MM.1S (cell line): ENCODE results near the gene ADRA2C.

Experiments used
- DNase-seq: peaks from one replicate; pipeline ENCODE4 v3.0.0-alpha.2; 2015
- H2AFZ ChIP-seq: fragments of 300-600 bp; sonication (generic); 2 replicates; pipeline ENCODE4 v1.6.0; 2016; ENCODE audit warnings: antibody characterized with exemption, low read length
- H3F3A ChIP-seq: fragments of 300-600 bp; sonication (generic); 2 replicates; pipeline ENCODE4 v1.6.1; 2016; ENCODE audit warnings: mild to moderate bottlenecking, antibody characterized with exemption, low read length, moderate library complexity, mixed read lengths; ENCODE audit not compliant: insufficient read depth
- H3K27ac ChIP-seq: fragments of 300-600 bp; sonication (generic); 2 replicates; pipeline ENCODE4 v1.5.1; 2016; ENCODE audit warnings: mild to moderate bottlenecking, low read length
- H3K27me3 ChIP-seq: fragments of 300-600 bp; sonication (generic); replicated peaks from 2 replicates; pipeline ENCODE4 v1.6.0; 2016; ENCODE audit warnings: low read length; ENCODE audit not compliant: insufficient read depth
- H3K36me3 ChIP-seq: fragments of 300-600 bp; sonication (generic); replicated peaks from 2 replicates; pipeline ENCODE4 v1.6.1; 2016; ENCODE audit warnings: mild to moderate bottlenecking, low read length, mixed read lengths; ENCODE audit not compliant: insufficient read depth
- H3K4me1 ChIP-seq: fragments of 300-600 bp; sonication (generic); 2 replicates; pipeline ENCODE4 v1.6.1; 2016; ENCODE audit warnings: low read length, mixed read lengths
- H3K4me2 ChIP-seq: fragments of 300-600 bp; sonication (generic); 2 replicates; pipeline ENCODE4 v1.6.0; 2016; ENCODE audit warnings: low read depth, low read length
- H3K4me3 ChIP-seq: fragments of 300-600 bp; sonication (generic); 2 replicates; pipeline ENCODE4 v1.5.1; 2016; ENCODE audit warnings: low read length, mixed read lengths
- H3K79me2 ChIP-seq: fragments of 300-600 bp; sonication (generic); 2 replicates; pipeline ENCODE4 v1.6.1; 2016; ENCODE audit warnings: mixed run types, low read length, mixed read lengths
- H3K9ac ChIP-seq: fragments of 300-600 bp; sonication (generic); 2 replicates; pipeline ENCODE4 v1.6.1; 2016; ENCODE audit warnings: low read length, mixed read lengths
- H3K9me2 ChIP-seq: fragments of 300-600 bp; sonication (generic); replicated peaks from 2 replicates; pipeline ENCODE4 v1.6.1; 2016; ENCODE audit warnings: mild to moderate bottlenecking, low read length, mixed read lengths; ENCODE audit not compliant: insufficient read depth
- H3K9me3 ChIP-seq: fragments of 300-600 bp; sonication (generic); replicated peaks from 2 replicates; pipeline ENCODE4 v1.6.1; 2016; ENCODE audit warnings: mild to moderate bottlenecking, low read length, mixed read lengths; ENCODE audit not compliant: insufficient read depth
- H4K20me1 ChIP-seq: fragments of 300-600 bp; sonication (generic); 2 replicates; pipeline ENCODE4 v1.6.1; 2016; ENCODE audit warnings: mild to moderate bottlenecking, low read length, moderate library complexity, mixed read lengths; ENCODE audit not compliant: insufficient read depth
- CTCF ChIP-seq: fragments of 300-600 bp; sonication (generic); IDR thresholded peaks from 2 replicates; pipeline ENCODE4 v1.5.1; 2016; ENCODE audit warnings: antibody characterized with exemption, low read length, mixed read lengths
- EZH2 ChIP-seq: fragments of 300-600 bp; sonication (generic); optimal IDR thresholded peaks from 2 replicates; pipeline ENCODE3; 2017; ENCODE audit warnings: low read depth, mild to moderate bottlenecking, antibody characterized with exemption, low read length, mixed read lengths
- EZH2phosphoT487 ChIP-seq: fragments of 300-600 bp; sonication (generic); IDR thresholded peaks from 2 replicates; pipeline ENCODE4 v1.6.1; 2018; ENCODE audit warnings: antibody characterized with exemption, low read length

ADRA2C gene

GRCh38 chr4:3807311-3807710, 41.1 kb downstream of the ADRA2C start:
- no peak for DNase-seq
- H3K9me3 ChIP-seq: no peaks in the 10 kb centered on the region
- no peak overlapping the region for H3K27ac ChIP-seq
- no peak overlapping the region for H3K9ac ChIP-seq
- no peaks in the 10 kb centered on the region for H3K4me1 ChIP-seq
- peaks cover 93% of the 10 kb centered on the region for H3K27me3 ChIP-seq
- H3K4me2 ChIP-seq: no peak overlapping the region
- H3K9me2 ChIP-seq: no peaks in the 10 kb centered on the region
- H2AFZ ChIP-seq: no peak overlapping the region
- no peaks in the 10 kb centered on the region for H3K36me3 ChIP-seq
- H3F3A ChIP-seq: no peaks in the 10 kb centered on the region
- TF ChIP-seq CTCF: no peak
- no peak for TF ChIP-seq EZH2
- no peak for TF ChIP-seq EZH2phosphoT487
- no peak overlapping the region for H3K4me3 ChIP-seq
- no peaks in the 10 kb centered on the region for H4K20me1 ChIP-seq
- no peaks in the 10 kb centered on the region for H3K79me2 ChIP-seq

GRCh38 chr4:3807822-3808496, 41.8 kb downstream of the ADRA2C start:
- TF ChIP-seq CTCF (no peak), EZH2 (no peak), EZH2phosphoT487 (no peak)
- Histone ChIP-seq H3K79me2 (no peaks in the 10 kb centered on the region), H3F3A (no peaks in the 10 kb centered on the region), H3K9me3 (no peaks in the 10 kb centered on the region), H3K4me3 (no peak overlapping the region), H3K36me3 (no peaks in the 10 kb centered on the region), H3K27ac (no peak overlapping the region), H3K9me2 (no peaks in the 10 kb centered on the region), H3K4me2 (no peak overlapping the region), H3K27me3 (peaks cover 91% of the 10 kb centered on the region), H4K20me1 (no peaks in the 10 kb centered on the region), H3K4me1 (no peaks in the 10 kb centered on the region), H2AFZ (no peak overlapping the region), H3K9ac (no peak overlapping the region)
- DNase-seq: no peak

GRCh38 chr4:3808597-3808996, 42.4 kb downstream of the ADRA2C start:
- Histone ChIP-seq H3K4me1 (no peaks in the 10 kb centered on the region), H3F3A (no peaks in the 10 kb centered on the region), H3K4me2 (no peak overlapping the region), H3K27me3 (peaks cover 94% of the 10 kb centered on the region), H3K9me3 (no peaks in the 10 kb centered on the region), H3K27ac (no peak overlapping the region), H3K36me3 (no peaks in the 10 kb centered on the region), H2AFZ (no peak overlapping the region), H3K9me2 (no peaks in the 10 kb centered on the region), H3K9ac (no peak overlapping the region), H3K79me2 (no peaks in the 10 kb centered on the region), H4K20me1 (no peaks in the 10 kb centered on the region), H3K4me3 (no peak overlapping the region)
- no peak for DNase-seq
- no peak for TF ChIP-seq EZH2
- no peak for TF ChIP-seq EZH2phosphoT487
- TF ChIP-seq CTCF: no peak
